GM21619 (cell line): ENCODE data around the gene TYMS.
"Not testable (repeated sequence)": the region's sequence is repeated elsewhere in the genome, so short reads cannot be mapped to it uniquely, and the experiment has no call there.

Source experiments
- ATAC-seq: cut with Tn5 transposase; IDR thresholded peaks from one replicate; pipeline ENCODE4 v1.9.1; 2021; ENCODE audit not compliant: unreplicated experiment

Gene TYMS

DNA sequence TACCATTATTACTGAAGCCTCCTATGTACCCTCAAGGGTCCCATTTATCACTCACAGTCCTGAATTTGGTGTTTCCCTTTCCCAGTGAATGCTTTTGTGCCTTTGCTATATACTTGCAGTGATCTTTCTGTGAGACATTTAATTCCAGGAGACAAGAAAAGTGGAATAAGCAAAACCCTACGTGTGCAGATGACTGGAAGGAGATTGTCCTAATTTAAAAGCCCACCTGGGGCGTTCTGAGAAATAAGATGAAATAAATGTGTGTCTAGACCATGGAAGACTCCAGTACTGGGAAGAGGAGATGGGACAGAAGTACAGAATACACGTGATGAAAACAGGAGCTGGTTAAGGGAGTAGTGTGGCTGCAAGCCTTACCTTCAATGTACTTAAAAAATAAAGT, 19.3 kb downstream of the TYMS start:
- ATAC-seq: no peak

DNA sequence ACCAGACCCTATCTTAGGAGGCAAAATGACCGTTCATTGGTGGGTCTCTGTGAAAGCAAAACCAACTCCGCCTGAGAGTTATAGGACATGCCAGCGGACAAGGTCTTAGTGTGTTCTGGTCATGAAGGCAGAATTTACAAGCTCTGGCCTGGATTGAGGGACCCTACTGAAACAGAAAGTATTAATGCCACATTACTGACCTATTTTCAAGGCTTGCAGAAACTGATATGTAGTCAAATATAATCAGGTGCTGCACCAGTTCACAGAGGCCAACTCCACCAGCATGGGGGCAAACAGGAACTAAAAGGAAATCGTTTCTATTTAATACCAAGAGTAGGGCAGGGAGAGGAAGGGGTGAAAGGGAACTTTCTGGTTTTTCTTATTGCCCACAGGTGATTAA, 19.7 kb downstream of the TYMS start:
- no peak for ATAC-seq

DNA sequence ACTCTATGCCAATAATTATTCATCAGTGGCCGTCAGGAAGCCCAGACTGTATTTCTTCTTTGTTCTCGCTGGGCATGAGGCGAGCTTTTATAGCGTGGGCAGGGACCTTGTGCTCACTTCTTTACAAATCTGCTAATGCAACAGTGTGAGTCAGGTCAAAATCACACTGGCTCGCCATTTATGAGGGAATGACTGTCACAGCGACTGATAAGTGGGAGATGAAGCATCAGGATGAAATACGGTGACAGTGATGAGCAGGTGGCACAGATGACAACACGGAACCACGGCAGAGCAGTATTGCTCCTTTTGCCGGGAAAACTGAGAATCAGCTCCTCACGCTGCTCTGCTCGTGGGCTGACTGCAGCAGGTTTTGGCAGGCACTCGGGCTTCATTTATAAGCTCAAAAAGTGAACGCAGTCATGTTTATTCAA, 20.5 kb downstream of the TYMS start:
- no peak for ATAC-seq

DNA sequence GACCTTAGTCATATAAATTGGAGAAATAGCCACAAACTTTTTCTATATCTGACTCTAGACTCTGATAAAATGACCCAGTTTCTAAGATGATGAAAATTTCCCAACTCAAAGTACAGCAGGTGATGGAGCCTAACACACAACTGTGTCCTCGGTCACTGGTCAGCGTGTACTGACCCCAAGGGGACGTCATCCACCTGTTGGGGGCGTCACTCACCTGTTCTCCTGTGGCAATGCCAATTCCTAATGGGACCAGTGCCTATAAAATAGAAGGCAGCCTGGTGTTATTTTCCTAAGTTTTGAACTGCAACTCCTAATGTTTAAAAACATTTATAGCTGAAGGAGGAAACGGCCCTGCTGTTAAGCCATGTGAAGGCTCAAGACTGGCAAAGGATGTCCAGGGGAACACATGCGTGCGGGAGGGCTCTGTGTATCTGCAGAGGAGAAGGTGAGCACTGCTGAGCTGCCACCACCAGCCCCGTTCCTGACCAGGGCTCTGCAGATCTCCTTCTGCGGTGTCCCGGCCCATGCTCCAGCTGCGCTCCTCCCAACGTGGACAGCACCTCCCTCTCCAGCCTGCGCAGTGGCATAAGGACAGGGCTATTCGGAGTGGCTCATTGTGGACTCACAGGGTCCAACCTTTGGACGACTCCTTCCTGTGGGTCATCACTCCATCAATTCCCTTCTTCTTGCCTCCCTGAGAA, 21.2 kb downstream of the TYMS start:
- ATAC-seq: no peak

DNA sequence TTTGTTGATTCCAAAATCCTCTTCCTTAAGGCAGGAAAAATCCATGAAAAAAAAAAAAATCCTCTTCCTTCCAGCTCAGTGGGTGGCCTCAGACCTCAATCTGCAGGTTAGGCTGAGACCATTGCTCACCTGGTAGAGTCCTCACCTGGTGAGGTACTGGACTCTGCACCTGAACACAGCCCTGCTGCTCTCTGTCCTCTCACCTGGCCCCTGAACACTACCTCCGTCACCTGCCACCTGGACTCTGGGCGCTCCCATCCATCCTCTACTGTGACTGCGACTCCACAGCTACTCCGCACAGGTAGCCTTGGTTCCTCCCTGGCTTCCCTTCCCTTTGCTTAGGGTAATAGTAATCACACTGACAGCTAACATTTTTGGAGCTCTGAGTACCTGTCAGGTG, 22.1 kb downstream of the TYMS start:
- no peak for ATAC-seq

DNA sequence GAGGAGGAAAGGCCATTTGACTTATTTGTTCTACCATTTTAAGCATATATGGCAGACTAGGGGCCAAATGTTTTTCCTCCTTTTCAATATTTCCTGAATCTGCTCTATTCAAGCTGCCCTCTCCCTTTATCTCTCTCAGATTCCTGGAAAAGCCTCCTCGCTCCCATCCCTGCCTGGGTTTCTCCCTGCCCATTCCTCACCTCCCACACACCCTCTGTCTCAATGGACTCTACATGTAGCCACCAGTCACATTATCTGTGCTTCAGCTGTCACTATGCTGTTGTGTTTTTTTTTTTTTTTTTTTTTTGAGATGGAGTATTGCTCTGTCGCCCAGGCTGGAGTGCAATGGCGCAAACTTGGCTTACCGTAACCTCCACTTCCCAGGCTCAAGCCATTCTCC, 22.9 kb downstream of the TYMS start:
- ATAC-seq: no peak

DNA sequence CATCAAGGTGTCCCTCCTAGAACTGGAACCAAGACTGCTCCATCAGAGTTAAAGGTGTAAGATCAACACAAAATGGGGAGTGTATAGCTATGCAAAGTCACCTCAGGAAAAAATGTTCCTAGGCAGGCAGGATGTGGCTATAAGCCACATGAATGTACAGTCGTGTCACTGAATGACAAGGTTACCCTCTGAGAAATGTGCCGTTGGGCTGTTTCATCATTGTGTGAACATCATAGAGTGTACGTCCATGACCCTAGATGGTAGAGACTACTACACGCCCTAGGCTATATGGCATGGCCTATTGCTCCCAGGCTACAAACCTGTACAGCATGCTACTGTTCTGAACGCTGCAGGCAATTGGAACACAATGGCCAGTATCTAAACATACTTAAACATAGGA, 24.5 kb downstream of the TYMS start:
- no peak for ATAC-seq

DNA sequence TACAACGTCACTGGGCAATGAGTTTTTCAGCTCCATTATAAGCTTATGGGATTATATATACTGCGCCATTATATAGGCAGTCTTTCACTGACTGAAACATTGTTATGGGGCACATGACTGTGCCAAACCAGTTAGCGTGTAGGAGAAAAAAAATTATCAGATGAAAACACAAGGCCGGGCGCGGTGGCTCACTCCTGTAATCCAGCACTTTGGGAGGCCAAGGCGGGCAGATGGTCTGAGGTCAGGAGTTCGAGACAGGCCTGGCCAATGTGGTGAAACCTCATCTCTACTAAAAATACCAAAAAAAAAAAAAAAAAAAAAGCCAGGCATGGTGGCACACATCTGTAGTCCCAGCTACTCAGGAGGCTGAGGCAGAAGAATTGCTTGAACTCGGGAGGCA, 25.0 kb downstream of the TYMS start:
- ATAC-seq: not testable (repeated sequence)

DNA sequence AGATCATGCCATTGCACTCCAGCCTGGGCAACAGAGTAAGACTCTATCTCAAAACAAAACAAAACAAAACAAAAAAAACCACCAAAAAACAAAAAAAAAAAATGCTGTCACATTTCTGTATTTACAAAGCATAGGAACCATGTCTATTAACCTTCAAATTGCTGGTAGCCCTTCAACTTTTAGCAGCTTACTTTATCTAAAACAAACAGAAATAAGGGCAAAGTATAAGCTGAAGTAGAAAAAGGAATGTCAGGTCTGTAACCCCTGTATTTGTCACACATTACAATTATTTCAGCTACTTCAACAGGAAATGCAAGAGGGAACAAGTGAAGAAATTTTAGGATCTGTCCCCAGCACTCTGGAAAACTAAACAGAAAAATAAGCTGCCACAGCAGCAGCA, 25.4 kb downstream of the TYMS start:
- ATAC-seq: no peak

DNA sequence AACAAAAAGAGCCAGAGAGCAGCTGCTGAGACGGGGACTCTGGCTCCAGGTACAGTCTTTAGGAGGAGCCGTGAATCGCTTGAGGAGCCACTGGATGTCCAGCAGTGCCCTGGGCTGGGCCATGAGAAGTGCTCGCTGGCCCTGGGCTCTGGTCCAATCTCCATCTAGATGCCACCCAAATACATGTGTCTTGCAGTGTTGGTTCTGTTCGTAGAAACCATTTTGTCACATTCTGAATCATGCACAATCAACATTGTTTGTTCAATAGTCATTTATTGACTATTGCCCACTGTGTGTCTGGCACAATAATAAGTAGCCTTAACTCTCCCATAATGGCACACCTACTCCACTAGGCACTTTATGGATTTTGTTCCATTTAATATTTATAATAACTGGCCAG, 26.1 kb downstream of the TYMS start:
- ATAC-seq: no peak

DNA sequence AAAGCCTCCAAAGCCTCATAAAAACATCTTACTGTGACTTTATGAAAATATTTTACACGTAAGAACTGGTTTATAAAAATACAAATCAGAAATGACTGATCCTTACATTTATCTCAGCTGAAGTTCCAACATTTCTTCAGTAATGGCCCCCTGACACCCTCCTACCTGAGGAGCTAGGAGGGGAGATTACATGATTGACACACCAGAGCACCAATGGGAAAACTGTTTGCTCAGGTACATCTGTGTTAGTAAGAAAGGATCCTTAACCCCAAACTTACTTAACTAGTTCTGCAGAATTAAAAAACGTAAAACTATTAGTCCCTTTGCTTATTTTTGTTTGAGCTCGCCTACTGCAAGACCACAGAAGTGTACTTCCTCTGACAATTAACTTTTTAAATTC, 28.0 kb downstream of the TYMS start:
- ATAC-seq: no peak

DNA sequence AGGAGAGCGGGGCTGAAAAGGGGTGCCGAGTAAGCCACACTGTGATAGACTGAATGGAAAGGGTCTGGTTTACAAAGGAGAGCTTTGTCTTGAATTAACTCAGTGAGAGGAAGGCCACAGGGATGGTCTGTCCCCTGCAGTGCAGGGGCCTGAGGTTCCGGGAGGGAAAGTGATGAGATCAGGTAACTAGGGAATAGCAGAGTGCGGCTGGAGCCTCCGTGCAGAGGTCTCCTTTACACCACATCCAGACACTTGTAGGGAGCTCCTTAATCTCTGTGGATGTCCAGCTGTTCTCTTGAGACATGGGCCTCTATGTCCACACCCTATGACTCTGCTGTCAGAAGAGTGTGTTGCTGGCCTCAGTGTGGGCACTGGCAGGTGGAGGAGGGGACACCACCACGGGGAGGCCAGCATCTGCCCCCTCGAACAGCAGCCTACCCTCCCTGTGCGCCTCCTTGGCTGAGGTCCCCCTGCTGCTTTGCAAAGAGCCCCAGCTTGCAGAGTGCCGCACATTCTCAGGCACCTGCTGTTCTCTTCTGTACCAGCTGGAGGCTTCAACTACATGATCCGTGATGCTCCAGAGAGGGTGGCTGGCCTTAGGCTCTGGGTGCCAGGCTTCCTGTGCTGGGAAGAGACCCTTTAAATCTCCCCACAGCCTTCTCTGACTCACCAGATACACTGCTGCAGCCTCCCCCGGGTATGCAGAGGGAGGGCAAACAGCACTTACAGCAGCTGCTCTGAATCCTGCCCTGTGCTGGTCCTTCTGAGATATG, 29.1 kb downstream of the TYMS start:
- ATAC-seq: no peak

DNA sequence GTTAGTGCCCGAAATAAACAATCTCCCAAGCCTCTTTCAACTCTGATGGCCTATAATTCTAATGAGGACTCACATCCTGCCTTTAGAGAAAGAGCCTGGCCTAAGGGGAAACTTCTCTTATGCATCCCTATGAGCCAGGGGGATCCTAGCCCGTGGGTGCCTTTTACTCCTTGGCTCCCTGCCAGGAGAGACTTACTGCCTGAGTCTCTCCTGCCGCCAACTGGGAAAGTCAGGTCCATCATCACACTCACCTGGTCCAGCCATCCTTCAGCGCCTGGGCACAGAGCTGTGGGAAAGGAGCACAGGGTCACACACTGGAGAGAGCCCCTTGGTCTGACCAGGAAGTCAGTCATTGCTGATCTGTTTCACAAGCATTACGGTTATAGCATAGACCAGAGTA, 30.9 kb downstream of the TYMS start:
- no peak for ATAC-seq

DNA sequence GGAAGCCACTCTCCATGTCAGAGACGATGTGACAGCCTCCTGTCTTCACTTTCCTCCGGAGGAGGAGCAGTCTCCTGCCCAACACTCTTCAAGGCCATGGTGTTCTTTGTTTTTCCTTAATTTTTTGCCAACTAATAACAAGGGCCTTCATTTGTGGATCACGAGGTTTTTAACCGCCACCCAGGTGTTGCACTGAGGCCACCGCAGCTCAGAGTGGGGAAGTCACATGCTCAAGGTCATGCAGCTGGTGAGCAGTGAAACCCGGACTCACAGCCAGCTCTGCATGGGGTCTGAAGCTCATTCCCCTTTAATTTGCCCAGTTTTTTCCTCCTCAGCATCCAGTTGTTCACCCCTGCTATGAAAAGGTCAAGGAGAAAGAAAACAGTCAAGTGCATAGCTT, 35.4 kb downstream of the TYMS start:
- ATAC-seq: no peak

DNA sequence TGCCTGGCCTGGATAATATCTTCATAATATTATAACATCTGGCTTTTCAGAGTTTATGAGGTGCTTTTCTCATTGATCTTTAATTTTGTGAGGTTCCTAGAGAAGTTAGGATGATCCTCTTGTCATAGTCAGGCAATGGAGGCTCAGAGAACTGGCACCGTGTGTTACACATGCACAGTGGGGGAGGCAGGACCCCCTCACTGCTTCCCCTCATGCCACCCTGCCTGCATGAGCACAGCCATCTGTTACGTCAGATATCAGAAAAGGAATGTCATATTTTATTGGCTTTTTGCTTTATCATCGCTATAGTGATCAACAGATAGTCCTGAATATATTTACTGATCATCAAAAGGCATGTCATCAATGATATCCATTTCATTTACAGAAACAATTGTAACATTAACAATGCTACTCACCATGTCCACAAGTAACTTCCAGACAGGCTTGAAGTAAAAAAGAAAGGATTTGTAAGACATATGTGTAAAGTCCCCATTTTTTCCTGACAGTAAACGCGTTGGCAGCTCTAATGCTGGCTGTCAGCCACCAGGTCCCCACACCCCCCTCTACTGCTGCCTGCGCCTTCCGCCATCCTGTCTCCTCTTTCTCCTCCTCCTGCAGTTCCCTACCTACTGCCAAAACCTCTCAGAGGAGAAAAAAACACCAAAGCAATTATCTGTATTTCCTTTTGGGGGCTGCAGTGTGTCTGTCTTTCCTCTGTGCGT, 36.2 kb downstream of the TYMS start:
- ATAC-seq: no peak

DNA sequence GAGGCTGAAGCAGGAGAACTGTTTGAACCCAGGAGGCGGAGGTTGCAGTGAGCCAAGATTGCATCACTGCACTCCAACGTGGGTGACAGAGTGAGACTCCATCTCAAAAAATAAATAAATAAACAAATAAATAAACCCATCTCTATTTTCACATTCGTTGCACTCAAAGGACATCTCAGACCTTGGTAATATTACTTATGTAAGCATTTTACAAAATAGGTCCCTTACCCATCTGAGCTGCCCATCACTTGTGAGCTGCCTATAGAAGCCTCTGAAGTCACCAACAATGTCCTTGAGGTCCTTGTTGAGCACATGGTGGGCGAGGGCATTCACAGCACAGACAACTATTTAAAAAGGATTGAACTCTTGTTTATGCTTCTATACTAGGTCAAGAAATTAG, 39.6 kb downstream of the TYMS start:
- no peak for ATAC-seq

DNA sequence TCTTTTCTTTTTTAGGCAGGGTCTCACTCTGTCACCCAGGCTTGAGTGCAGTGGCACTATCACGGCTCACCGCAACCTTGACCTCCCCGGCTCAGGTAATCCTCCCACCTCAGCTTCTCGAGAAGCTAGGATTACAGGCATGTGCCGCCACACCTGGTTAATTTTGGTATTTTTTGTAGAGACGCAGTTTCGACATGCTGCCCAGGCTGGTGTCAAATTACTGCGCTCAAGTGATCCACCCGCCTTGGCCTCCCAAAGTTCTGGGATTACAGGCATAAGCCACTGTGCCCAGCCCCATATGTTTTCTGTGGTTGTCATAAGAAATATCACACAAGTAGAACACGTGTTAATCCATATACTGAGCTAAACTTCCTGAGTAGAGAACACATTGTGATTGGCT, 40.3 kb downstream of the TYMS start:
- ATAC-seq: no peak

DNA sequence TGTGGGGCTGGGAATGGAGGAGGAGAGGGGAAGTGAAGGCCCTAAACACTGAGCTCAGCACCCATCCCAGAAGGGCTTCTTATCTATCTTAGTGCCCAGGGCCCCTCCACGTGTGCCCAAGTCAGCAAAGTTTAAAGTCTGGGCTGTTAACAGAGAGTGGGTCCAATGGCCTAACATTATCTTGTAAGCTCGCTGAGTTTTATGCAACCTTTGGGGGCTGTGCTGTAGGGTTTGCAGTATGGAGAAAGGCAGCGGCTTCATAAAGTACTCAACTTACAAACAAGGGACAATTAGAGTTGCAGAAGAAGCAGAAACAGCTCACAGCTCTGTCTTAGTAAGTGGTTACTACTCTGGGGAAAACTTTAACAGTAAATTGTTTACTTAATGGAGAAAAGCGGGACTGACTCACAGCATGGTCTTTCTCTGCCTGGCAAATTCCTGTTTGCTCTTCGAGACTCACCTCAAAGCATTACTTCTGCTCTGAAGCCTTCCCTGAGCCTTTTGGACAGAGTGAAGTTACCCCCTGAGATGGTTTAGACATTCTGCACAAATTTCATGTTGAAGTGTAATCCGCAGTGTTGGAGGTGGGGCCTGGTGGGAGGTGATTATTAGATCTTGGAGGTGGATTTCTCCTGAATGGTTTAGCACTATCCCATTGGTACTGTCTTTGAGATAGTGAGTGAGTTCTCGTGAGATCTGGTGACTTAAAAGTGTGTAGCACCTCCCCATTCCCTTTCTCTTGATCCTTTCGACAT, 45.9 kb downstream of the TYMS start:
- no peak for ATAC-seq

DNA sequence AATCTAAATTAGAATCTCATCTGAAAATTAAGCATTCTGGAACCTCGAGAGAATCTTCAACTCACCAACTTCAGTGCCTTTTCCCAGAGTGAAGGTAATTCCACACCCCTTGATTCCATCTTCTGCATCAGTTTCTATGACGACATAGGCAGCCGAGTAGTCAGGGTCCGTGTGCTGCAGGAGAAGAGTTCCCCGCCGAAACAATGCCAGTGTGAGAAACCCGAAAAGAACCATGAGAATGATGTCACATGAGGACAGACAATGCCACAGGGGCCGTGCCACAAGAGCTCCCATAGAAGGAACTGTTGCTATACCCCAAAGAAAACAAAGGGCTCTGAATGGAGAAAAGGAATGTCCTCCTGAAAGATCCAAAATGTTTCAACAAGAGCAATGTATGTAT, 49.0 kb downstream of the TYMS start:
- no peak for ATAC-seq

DNA sequence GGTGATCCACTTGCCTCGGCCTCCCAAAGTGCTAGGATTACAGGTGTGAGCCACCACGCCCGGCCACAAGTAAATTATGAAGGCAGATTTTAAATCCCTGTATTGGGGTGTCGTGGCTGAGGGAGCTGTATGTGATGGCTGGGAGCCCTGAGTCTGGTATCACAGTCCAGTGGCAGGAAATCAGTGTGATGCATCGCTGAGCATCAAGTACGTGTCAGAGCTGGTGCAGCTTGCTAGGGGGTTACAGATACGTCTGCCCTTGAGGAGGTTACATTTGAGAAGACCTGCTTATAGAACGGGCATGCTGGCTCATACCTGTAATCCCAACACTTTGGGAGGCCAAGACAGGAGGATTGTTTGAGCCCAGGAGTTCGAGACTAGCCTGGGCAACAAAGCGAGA, 50.6 kb downstream of the TYMS start:
- ATAC-seq: no peak

DNA sequence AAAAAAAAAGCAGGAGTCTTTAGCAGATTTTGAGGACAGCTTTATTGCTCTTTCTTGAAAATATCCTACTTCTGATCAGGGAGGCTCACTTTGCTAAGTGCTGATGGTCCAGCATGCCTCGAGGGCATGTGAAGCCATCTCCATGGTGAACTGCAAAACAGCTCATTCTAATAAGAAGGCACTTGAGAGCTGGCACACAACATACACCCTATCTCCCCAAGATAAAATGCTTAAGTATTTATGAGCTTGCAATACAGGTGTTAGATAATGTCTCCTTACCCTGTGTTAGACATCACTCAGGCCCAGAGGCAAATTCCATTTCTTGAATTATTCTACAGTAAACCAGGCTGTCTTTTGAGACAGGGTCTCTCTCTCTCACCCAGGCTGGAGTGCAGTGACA, 52.3 kb downstream of the TYMS start:
- no peak for ATAC-seq
